ENCODE results near the gene HYDIN. TPM values are rescaled to one million over a fixed set of nuclear protein-coding genes. Genes with fewer than 3 reads are reported as not detected.

HYDIN gene
- total and polyA plus RNA-seq, 8 donors: 2.1 to 6.6 (median 3.9) TPM

GRCh38 chr16:70796301-70796700 is 434.2 kb downstream of the HYDIN start:
- H3K9me3 ChIP-seq: no peaks in the 10 kb centered on the region
- H3K4me3 ChIP-seq: no peak overlapping the region
- H3K4me1 ChIP-seq: peaks cover 6 to 9% (median 9%) of the 10 kb centered on the region in 3 donors
- intact Hi-C loops (cut with DNase I): no loop called here
- ATAC-seq: no peak
- 92 to 93% methylated on average over 3 of the region's 3 CpGs for WGBS, 2 donors
- no peak for DNase-seq
- no peak for FAIRE-seq
- no peak for TF ChIP-seq CTCF (IDR thresholded peaks at IDR 0.05)
- H3K27me3 ChIP-seq: no peaks in the 10 kb centered on the region
- no peak overlapping the region for H3K27ac ChIP-seq
- no peaks in the 10 kb centered on the region for H3K36me3 ChIP-seq

- Histone ChIP-seq H3K27me3 (no peaks in the 10 kb centered on the region), H3K4me1 (peaks cover 6 to 9% (median 8%) of the 10 kb centered on the region in 3 donors), H3K36me3 (no peaks in the 10 kb centered on the region), H3K4me3 (no peak overlapping the region), H3K27ac (no peak overlapping the region), H3K9me3 (no peaks in the 10 kb centered on the region)
- FAIRE-seq: no peak
- no peak for TF ChIP-seq CTCF (IDR thresholded peaks at IDR 0.05)
- ATAC-seq: no peak
- intact Hi-C loops (cut with DNase I): no loop called here
- no peak for DNase-seq
- WGBS, 2 donors: 89 to 93% methylated on average over 12 of the region's 12 CpGs
Observed at GRCh38 chr16:70795296-70795912, 435.1 kb downstream of the HYDIN start.

- Histone ChIP-seq H3K4me1 (no peaks in the 10 kb centered on the region), H3K27me3 (no peaks in the 10 kb centered on the region), H3K4me3 (no peak overlapping the region), H3K9me3 (no peaks in the 10 kb centered on the region), H3K27ac (no peak overlapping the region), H3K36me3 (no peaks in the 10 kb centered on the region)
- WGBS, 2 donors: 81 to 86% methylated on average over 8 of the region's 8 CpGs
- no peak for DNase-seq
- intact Hi-C loops (cut with DNase I): no loop called here
- TF ChIP-seq CTCF (IDR thresholded peaks at IDR 0.05): no peak
- no peak for ATAC-seq
- no peak for FAIRE-seq
Observed at GRCh38 chr16:70793851-70794502, 436.5 kb downstream of the HYDIN start.

- 78 to 83% methylated on average over 8 of the region's 8 CpGs for WGBS, 2 donors
- no peak for ATAC-seq
- Histone ChIP-seq H3K36me3 (peaks cover 0 to 3% (median 0%) of the 10 kb centered on the region in 3 donors), H3K4me3 (no peak overlapping the region), H3K4me1 (no peaks in the 10 kb centered on the region), H3K27ac (no peak overlapping the region), H3K9me3 (no peaks in the 10 kb centered on the region), H3K27me3 (no peaks in the 10 kb centered on the region)
- intact Hi-C loops (cut with DNase I): no loop called here
- no peak for FAIRE-seq
- TF ChIP-seq CTCF (IDR thresholded peaks at IDR 0.05): no peak
- DNase-seq: no peak
Observed at GRCh38 chr16:70790815-70791214, 439.7 kb downstream of the HYDIN start.
